Peyer's patch (tissue), 4 donors: Measurements from ENCODE around the gene TTC39C.

Source experiments
- POLR2A ChIP-seq, 2 donors: fragments of 450-650 bp; IDR thresholded peaks; one replicate each; pipeline ENCODE4 v1.5.1; 2017; ENCODE audit warnings: antibody characterized with exemption in 2 of 2, mild to moderate bottlenecking in 2 of 2, moderate library complexity in 2 of 2
- TF ChIP-seq, protein P1 (sequence below), 6 experiments: fragments of 450-650 bp in 4 of 6; fragments of 200-600 bp in 2 of 6; sonication (generic) in 1 of 6; IDR thresholded peaks; one replicate each; pipeline ENCODE4 v1.5.1; 2017 to 2019; ENCODE audit warnings: antibody characterized with exemption in 6 of 6, mild to moderate bottlenecking in 3 of 6, moderate library complexity in 1 of 6

DNA sequence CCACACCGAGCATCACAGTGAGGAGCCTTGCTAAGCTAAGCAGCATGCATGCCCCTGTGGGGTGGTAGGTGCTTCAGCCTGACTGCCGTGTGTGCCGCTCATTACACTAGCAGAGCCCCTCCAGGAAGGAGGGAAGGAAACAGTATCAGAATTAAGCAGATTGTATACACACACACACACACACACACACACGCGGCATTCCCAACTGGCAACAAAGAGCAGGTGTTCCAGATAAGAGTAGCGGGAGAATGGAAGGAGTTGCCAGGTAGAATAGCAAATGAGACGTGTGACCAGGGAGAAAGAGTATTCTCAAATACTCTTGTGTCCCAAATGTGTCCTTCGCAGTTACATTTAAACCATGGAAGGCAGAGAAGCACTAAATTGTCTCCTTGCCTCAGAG lies 47.6 kb upstream of the TTC39C start:
- TF ChIP-seq, protein P1, sequence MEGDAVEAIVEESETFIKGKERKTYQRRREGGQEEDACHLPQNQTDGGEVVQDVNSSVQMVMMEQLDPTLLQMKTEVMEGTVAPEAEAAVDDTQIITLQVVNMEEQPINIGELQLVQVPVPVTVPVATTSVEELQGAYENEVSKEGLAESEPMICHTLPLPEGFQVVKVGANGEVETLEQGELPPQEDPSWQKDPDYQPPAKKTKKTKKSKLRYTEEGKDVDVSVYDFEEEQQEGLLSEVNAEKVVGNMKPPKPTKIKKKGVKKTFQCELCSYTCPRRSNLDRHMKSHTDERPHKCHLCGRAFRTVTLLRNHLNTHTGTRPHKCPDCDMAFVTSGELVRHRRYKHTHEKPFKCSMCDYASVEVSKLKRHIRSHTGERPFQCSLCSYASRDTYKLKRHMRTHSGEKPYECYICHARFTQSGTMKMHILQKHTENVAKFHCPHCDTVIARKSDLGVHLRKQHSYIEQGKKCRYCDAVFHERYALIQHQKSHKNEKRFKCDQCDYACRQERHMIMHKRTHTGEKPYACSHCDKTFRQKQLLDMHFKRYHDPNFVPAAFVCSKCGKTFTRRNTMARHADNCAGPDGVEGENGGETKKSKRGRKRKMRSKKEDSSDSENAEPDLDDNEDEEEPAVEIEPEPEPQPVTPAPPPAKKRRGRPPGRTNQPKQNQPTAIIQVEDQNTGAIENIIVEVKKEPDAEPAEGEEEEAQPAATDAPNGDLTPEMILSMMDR (IDR thresholded peaks at IDR 0.05), result no peak
- no peak for TF ChIP-seq POLR2A (IDR thresholded peaks at IDR 0.05)
